ENCODE results near the gene GAS7.
A peak's percentile ranks its signal among the peaks of the same experiment; 100 is the strongest.

Gene GAS7

GRCh38 chr17:10200645-10201044, 2.2 kb upstream of the GAS7 start:
- Histone ChIP-seq H2BK120ac (ENCODE audit: insufficient read depth, low read length, poor library complexity) (no peak overlapping the region), H3K27ac (ENCODE audit: low read depth, low read length) (no peak overlapping the region), H2BK12ac (ENCODE audit: low read length) (no peak overlapping the region), H2BK5ac (ENCODE audit: low read depth, low read length, poor library complexity) (no peak overlapping the region), H3K23ac (ENCODE audit: low read length) (no peak overlapping the region), H3K14ac (ENCODE audit: low read length) (no peak overlapping the region), H2AK5ac (ENCODE audit: low read length) (no peak overlapping the region), H4K91ac (ENCODE audit: low read depth, low read length) (no peak overlapping the region), H3K27me3 (ENCODE audit: insufficient read depth, low read length) (no peaks in the 10 kb centered on the region), H3K36me3 (ENCODE audit: control insufficient read depth in 1 of 2, insufficient read depth in 2 of 2, low read length in 2 of 2) (peaks cover 1 to 7% of the 10 kb centered on the region in 2 experiments), H2AFZ (ENCODE audit: insufficient read depth, low read length, poor library complexity) (no peak overlapping the region), H3K9me3 (ENCODE audit: insufficient read depth, low read depth, low read length) (peaks cover 3% of the 10 kb centered on the region), H3K4me2 (ENCODE audit: low read length) (no peak overlapping the region), H3K4ac (ENCODE audit: low read depth, low read length) (no peak overlapping the region), H3K4me1 (ENCODE audit: control insufficient read depth in 1 of 2, insufficient read depth in 2 of 2, low read length in 2 of 2) (peaks cover 3 to 9% of the 10 kb centered on the region in 2 experiments), H3K4me3 (ENCODE audit: low read depth, low read length) (no peak overlapping the region), H4K12ac (ENCODE audit: low read depth, low read length) (no peak overlapping the region), H3K9ac (ENCODE audit: low read length) (no peak overlapping the region), H3K79me1 (ENCODE audit: low read length) (peaks cover 16% of the 10 kb centered on the region), H3K79me2 (ENCODE audit: control insufficient read depth, insufficient read depth, low read length, poor library complexity) (peaks cover 15% of the 10 kb centered on the region), H3K18ac (ENCODE audit: low read length) (no peak overlapping the region), H4K8ac (ENCODE audit: low read depth, low read length) (no peak overlapping the region)
- no CpG with 5 or more reads among the region's 4 CpGs for WGBS (ENCODE audit: extremely low coverage, insufficient coverage, insufficient read length)
- DNase-seq, result peak; percentile 71 to 83

GRCh38 chr17:10200016-10200415, 1.6 kb upstream of the GAS7 start:
- Histone ChIP-seq H3K4ac (ENCODE audit: low read depth, low read length) (no peak overlapping the region), H3K79me2 (ENCODE audit: control insufficient read depth, insufficient read depth, low read length, poor library complexity) (peaks cover 15% of the 10 kb centered on the region), H3K9me3 (ENCODE audit: insufficient read depth, low read depth, low read length) (peaks cover 4% of the 10 kb centered on the region), H3K9ac (ENCODE audit: low read length) (no peak overlapping the region), H2BK120ac (ENCODE audit: insufficient read depth, low read length, poor library complexity) (no peak overlapping the region), H2BK5ac (ENCODE audit: low read depth, low read length, poor library complexity) (no peak overlapping the region), H3K4me3 (ENCODE audit: low read depth, low read length) (no peak overlapping the region), H3K14ac (ENCODE audit: low read length) (no peak overlapping the region), H3K79me1 (ENCODE audit: low read length) (peaks cover 13% of the 10 kb centered on the region), H4K91ac (ENCODE audit: low read depth, low read length) (no peak overlapping the region), H3K4me1 (ENCODE audit: control insufficient read depth in 1 of 2, insufficient read depth in 2 of 2, low read length in 2 of 2) (peaks cover 3 to 9% of the 10 kb centered on the region in 2 experiments), H3K18ac (ENCODE audit: low read length) (no peak overlapping the region), H2AK5ac (ENCODE audit: low read length) (no peak overlapping the region), H3K36me3 (ENCODE audit: control insufficient read depth in 1 of 2, insufficient read depth in 2 of 2, low read length in 2 of 2) (peaks cover 0 to 7% of the 10 kb centered on the region in 2 experiments), H3K4me2 (ENCODE audit: low read length) (no peak overlapping the region), H4K12ac (ENCODE audit: low read depth, low read length) (no peak overlapping the region), H3K27ac (ENCODE audit: low read depth, low read length) (no peak overlapping the region), H3K23ac (ENCODE audit: low read length) (no peak overlapping the region), H2AFZ (ENCODE audit: insufficient read depth, low read length, poor library complexity) (no peak overlapping the region), H4K8ac (ENCODE audit: low read depth, low read length) (no peak overlapping the region), H2BK12ac (ENCODE audit: low read length) (no peak overlapping the region), H3K27me3 (ENCODE audit: insufficient read depth, low read length) (no peaks in the 10 kb centered on the region)
- peak; percentile 85 to 90 for DNase-seq
- WGBS (ENCODE audit: extremely low coverage, insufficient coverage, insufficient read length), result no CpG with 5 or more reads among the region's 3 CpGs

GRCh38 chr17:10197721-10198508, 491 bp downstream of the GAS7 start:
- Histone ChIP-seq H4K91ac (ENCODE audit: low read depth, low read length) (peak overlapping the region; percentile 75), H2AK5ac (ENCODE audit: low read length) (peak overlapping the region; percentile 45), H4K12ac (ENCODE audit: low read depth, low read length) (peak overlapping the region; percentile 9), H2AFZ (ENCODE audit: insufficient read depth, low read length, poor library complexity) (peak overlapping the region; percentile 26), H4K8ac (ENCODE audit: low read depth, low read length) (peak overlapping the region; percentile 12), H2BK12ac (ENCODE audit: low read length) (peak overlapping the region; percentile 16), H3K23ac (ENCODE audit: low read length) (no peak overlapping the region), H3K79me2 (ENCODE audit: control insufficient read depth, insufficient read depth, low read length, poor library complexity) (peaks cover 15% of the 10 kb centered on the region), H3K27ac (ENCODE audit: low read depth, low read length) (peak overlapping the region; percentile 16), H3K14ac (ENCODE audit: low read length) (peak overlapping the region; percentile 67), H3K4me1 (ENCODE audit: control insufficient read depth in 1 of 2, insufficient read depth in 2 of 2, low read length in 2 of 2) (peaks cover 8 to 13% of the 10 kb centered on the region in 2 experiments), H3K4ac (ENCODE audit: low read depth, low read length) (peak overlapping the region; percentile 77), H3K4me3 (ENCODE audit: low read depth, low read length) (peak overlapping the region; percentile 94), H3K9ac (ENCODE audit: low read length) (peak overlapping the region; percentile 85), H3K4me2 (ENCODE audit: low read length) (peak overlapping the region; percentile 83), H2BK120ac (ENCODE audit: insufficient read depth, low read length, poor library complexity) (peak overlapping the region; percentile 70), H3K9me3 (ENCODE audit: insufficient read depth, low read depth, low read length) (peaks cover 11% of the 10 kb centered on the region), H2BK5ac (ENCODE audit: low read depth, low read length, poor library complexity) (peak overlapping the region; percentile 38), H3K79me1 (ENCODE audit: low read length) (peaks cover 13% of the 10 kb centered on the region), H3K27me3 (ENCODE audit: insufficient read depth, low read length) (no peaks in the 10 kb centered on the region), H3K36me3 (ENCODE audit: control insufficient read depth in 1 of 2, insufficient read depth in 2 of 2, low read length in 2 of 2) (peaks cover 0 to 9% of the 10 kb centered on the region in 2 experiments), H3K18ac (ENCODE audit: low read length) (peak overlapping the region; percentile 64)
- peak in 1 of 2 donors; percentile 39 for DNase-seq
- WGBS (ENCODE audit: extremely low coverage, insufficient coverage, insufficient read length), result no CpG with 5 or more reads among the region's 90 CpGs

- peak overlapping the region; percentile 67 for H3K14ac ChIP-seq (ENCODE audit: low read length)
- H3K4me3 ChIP-seq (ENCODE audit: low read depth, low read length), result peak overlapping the region; percentile 94
- H4K91ac ChIP-seq (ENCODE audit: low read depth, low read length), result peak overlapping the region; percentile 75
- H3K36me3 ChIP-seq (ENCODE audit: control insufficient read depth in 1 of 2, insufficient read depth in 2 of 2, low read length in 2 of 2), result peaks cover 0 to 9% of the 10 kb centered on the region in 2 experiments
- peak overlapping the region; percentile 38 for H2BK5ac ChIP-seq (ENCODE audit: low read depth, low read length, poor library complexity)
- no peaks in the 10 kb centered on the region for H3K27me3 ChIP-seq (ENCODE audit: insufficient read depth, low read length)
- DNase-seq, result no peak
- peak overlapping the region; percentile 12 for H4K8ac ChIP-seq (ENCODE audit: low read depth, low read length)
- H2BK120ac ChIP-seq (ENCODE audit: insufficient read depth, low read length, poor library complexity), result peak overlapping the region; percentile 70
- peak overlapping the region; percentile 16 for H2BK12ac ChIP-seq (ENCODE audit: low read length)
- peak overlapping the region; percentile 18 for H3K9ac ChIP-seq (ENCODE audit: low read length)
- peak overlapping the region; percentile 45 for H2AK5ac ChIP-seq (ENCODE audit: low read length)
- H3K4me1 ChIP-seq (ENCODE audit: control insufficient read depth in 1 of 2, insufficient read depth in 2 of 2, low read length in 2 of 2), result peaks cover 12 to 18% of the 10 kb centered on the region in 2 experiments
- H3K27ac ChIP-seq (ENCODE audit: low read depth, low read length), result peak overlapping the region; percentile 16
- no peak overlapping the region for H3K23ac ChIP-seq (ENCODE audit: low read length)
- peak overlapping the region; percentile 64 for H3K18ac ChIP-seq (ENCODE audit: low read length)
- peak overlapping the region; percentile 77 for H3K4ac ChIP-seq (ENCODE audit: low read depth, low read length)
- H3K79me2 ChIP-seq (ENCODE audit: control insufficient read depth, insufficient read depth, low read length, poor library complexity), result peaks cover 15% of the 10 kb centered on the region
- no peak overlapping the region for H4K12ac ChIP-seq (ENCODE audit: low read depth, low read length)
- no CpG with 5 or more reads among the region's 11 CpGs for WGBS (ENCODE audit: extremely low coverage, insufficient coverage, insufficient read length)
- H3K4me2 ChIP-seq (ENCODE audit: low read length), result peak overlapping the region; percentile 83
- peaks cover 11% of the 10 kb centered on the region for H3K9me3 ChIP-seq (ENCODE audit: insufficient read depth, low read depth, low read length)
- peaks cover 17% of the 10 kb centered on the region for H3K79me1 ChIP-seq (ENCODE audit: low read length)
- H2AFZ ChIP-seq (ENCODE audit: insufficient read depth, low read length, poor library complexity), result no peak overlapping the region
Measured at GRCh38 chr17:10197362-10197720, 1.1 kb downstream of the GAS7 start.

Data from trophoblast cell (in vitro differentiated cells and primary cell).